Activated CD4-positive, alpha-beta T cell treated with anti-CD3 and anti-CD28 coated beads, Interleukin-2, amount 10 ng/mL, durations not matched to agents 7 days and 5 days (primary cell): ENCODE results near the gene PARN. TPM values are rescaled to one million over a fixed set of nuclear protein-coding genes. Genes with fewer than 3 reads are reported as not detected.
"Not testable (repeated sequence)": the region's sequence is repeated elsewhere in the genome, so short reads cannot be mapped to it uniquely, and the experiment has no call there.

Experiments
- CTCF ChIA-PET: fragments of 350-600 bp; sonication (Branson Sonifier 250); formaldehyde crosslinking; loops from one replicate; lab custom pipeline; 2021; ENCODE audit warnings: antibody characterized with exemption; lab: Charles Lee
- POLR2A ChIA-PET: fragments of 350-600 bp; sonication (Branson Sonifier 250); formaldehyde crosslinking; loops from one replicate; lab custom pipeline; 2021; ENCODE audit warnings: antibody characterized with exemption; lab: Charles Lee
- DNase-seq: peaks from one replicate; pipeline ENCODE4 v3.0.0-alpha.2; 2020
- H3K27ac Mint-ChIP-seq: one replicate; pipeline ENCODE4 v1.8.0; 2021; ENCODE audit warnings: mild to moderate bottlenecking, moderate library complexity, mixed read lengths
- H3K27me3 Mint-ChIP-seq: one replicate; pipeline ENCODE4 v1.8.0; 2021; ENCODE audit warnings: mixed read lengths
- H3K36me3 Mint-ChIP-seq: one replicate; pipeline ENCODE4 v1.8.0; 2021; ENCODE audit warnings: low read depth, mixed read lengths
- H3K4me1 Mint-ChIP-seq: one replicate; pipeline ENCODE4 v1.8.0; 2021; ENCODE audit warnings: mixed read lengths
- H3K4me3 Mint-ChIP-seq: one replicate; pipeline ENCODE4 v1.8.0; 2021; ENCODE audit warnings: mild to moderate bottlenecking, moderate library complexity, mixed read lengths
- H3K9me3 Mint-ChIP-seq: one replicate; pipeline ENCODE4 v1.8.0; 2021; ENCODE audit warnings: mixed read lengths
- total RNA-seq, 2 experiments: library from RNA; stranded (reverse); gene quantifications; one replicate each; pipeline ENCODE4 v1.2.3, GENCODE V29; 2021

The PARN gene
- total RNA-seq, 2 experiments from 2014 or later: 41.1 to 51.8 TPM

GRCh38 chr16:14562691-14563491, 67.2 kb downstream of the PARN start:
- H3K27ac Mint-ChIP-seq: no peak overlapping the region
- peaks cover 7% of the 10 kb centered on the region for H3K36me3 Mint-ChIP-seq
- DNase-seq: no peak
- H3K4me1 Mint-ChIP-seq: peaks cover 11% of the 10 kb centered on the region
- H3K27me3 Mint-ChIP-seq: no peaks in the 10 kb centered on the region
- no peaks in the 10 kb centered on the region for H3K9me3 Mint-ChIP-seq
- ChIA-PET CTCF (interaction anchor here (0.6 to 1.3 kb wide), 3 partner anchors 10 to 626 kb away, joined by 4 to 5 read pairs (median 4); no protein-coding TSS in a partner anchor), POLR2A (no interaction called here)
- H3K4me3 Mint-ChIP-seq: no peak overlapping the region

GRCh38 chr16:14560523-14560922, 69.5 kb downstream of the PARN start:
- ChIA-PET POLR2A (no interaction called here), CTCF (no interaction called here)
- Mint-ChIP-seq H3K36me3 (peaks cover 2% of the 10 kb centered on the region), H3K4me1 (peaks cover 11% of the 10 kb centered on the region), H3K9me3 (no peaks in the 10 kb centered on the region), H3K27me3 (no peaks in the 10 kb centered on the region), H3K27ac (no peak overlapping the region), H3K4me3 (no peak overlapping the region)
- DNase-seq: no peak

- no peak overlapping the region for H3K4me3 Mint-ChIP-seq
- peaks cover 2% of the 10 kb centered on the region for H3K36me3 Mint-ChIP-seq
- H3K9me3 Mint-ChIP-seq: no peaks in the 10 kb centered on the region
- no peaks in the 10 kb centered on the region for H3K27me3 Mint-ChIP-seq
- CTCF ChIA-PET: no interaction called here
- no peak for DNase-seq
- no peak overlapping the region for H3K27ac Mint-ChIP-seq
- H3K4me1 Mint-ChIP-seq: peaks cover 7% of the 10 kb centered on the region
- POLR2A ChIA-PET: no interaction called here
Measured at GRCh38 chr16:14559809-14560241, 70.2 kb downstream of the PARN start.

- DNase-seq: no peak
- POLR2A ChIA-PET: no interaction called here
- Mint-ChIP-seq H3K36me3 (peaks cover 12% of the 10 kb centered on the region), H3K9me3 (no peaks in the 10 kb centered on the region), H3K27ac (no peak overlapping the region), H3K4me3 (no peak overlapping the region), H3K4me1 (no peaks in the 10 kb centered on the region), H3K27me3 (no peaks in the 10 kb centered on the region)
- CTCF ChIA-PET: interaction anchor here (1.1 kb wide), 1 partner anchor 9 kb away, joined by 5 read pairs; no protein-coding TSS in a partner anchor
Measured at GRCh38 chr16:14553447-14553846, 76.6 kb downstream of the PARN start.

DNA sequence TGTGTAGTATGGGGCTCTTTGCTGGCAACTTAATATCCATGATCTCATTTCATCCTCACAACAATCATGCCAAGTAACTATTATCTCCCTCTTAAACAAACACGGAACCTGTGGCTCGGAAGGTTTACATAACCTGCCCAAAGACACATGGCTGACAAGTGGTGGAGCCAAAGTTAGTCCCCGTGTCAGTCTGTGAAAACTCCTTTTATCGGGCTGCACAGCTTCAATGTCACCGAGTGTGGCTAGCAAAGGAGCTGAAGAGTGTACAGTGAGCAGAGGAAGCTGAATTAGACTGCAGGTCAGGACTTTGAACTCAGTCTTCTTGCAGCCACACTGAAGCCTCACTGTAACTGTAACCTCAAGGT, 80.3 kb downstream of the PARN start:
- no peak for DNase-seq
- no peak overlapping the region for H3K4me3 Mint-ChIP-seq
- peaks cover 15% of the 10 kb centered on the region for H3K36me3 Mint-ChIP-seq
- no peaks in the 10 kb centered on the region for H3K27me3 Mint-ChIP-seq
- no peak overlapping the region for H3K27ac Mint-ChIP-seq
- CTCF ChIA-PET: interaction anchor here (1.3 to 2.0 kb wide), 2 partner anchors 14 to 21 kb away, joined by 3 to 4 read pairs; no protein-coding TSS in a partner anchor
- POLR2A ChIA-PET: no interaction called here
- H3K9me3 Mint-ChIP-seq: no peaks in the 10 kb centered on the region
- no peaks in the 10 kb centered on the region for H3K4me1 Mint-ChIP-seq

DNA sequence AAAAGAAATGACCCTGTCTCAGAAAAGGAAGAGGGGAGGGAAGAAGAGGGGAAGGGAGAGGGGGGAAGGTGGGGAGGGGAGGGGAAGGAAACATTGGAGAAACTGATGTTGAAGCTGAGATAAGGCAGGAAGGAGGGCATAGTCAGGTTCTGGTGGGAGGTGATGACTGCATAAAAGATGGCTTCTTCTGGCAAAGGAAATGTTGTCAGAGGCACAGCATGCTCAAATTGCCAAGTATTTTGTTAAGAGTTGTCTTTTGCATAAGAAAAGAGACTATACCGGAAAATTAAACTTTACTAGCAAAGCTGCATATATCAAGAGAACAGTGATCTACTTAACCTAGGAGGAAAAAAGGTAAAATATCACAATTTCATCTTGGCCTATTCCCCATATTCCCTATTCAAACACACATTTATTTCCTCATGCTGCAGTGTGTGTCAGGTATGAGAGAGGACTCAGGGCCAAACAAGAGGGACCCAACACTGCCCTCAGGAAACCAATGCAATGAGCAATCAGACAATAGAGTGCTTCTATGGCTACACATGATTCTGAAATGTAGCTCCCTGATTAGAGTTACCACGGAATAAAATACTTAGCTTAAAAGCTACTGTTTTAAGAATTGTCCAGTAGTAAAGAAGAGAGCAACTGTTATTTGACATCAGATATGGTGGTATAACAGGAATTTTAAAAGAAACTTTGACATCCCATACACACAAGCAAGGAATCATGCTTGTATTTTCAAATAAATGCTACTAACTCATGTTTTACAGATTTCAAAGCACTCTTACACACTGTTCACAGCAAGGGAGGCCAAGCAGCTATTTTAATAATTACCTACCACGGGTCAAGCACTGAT, 80.9 kb downstream of the PARN start:
- Mint-ChIP-seq H3K27me3 (no peaks in the 10 kb centered on the region), H3K4me1 (no peaks in the 10 kb centered on the region), H3K9me3 (no peaks in the 10 kb centered on the region), H3K27ac (no peak overlapping the region), H3K36me3 (peaks cover 17% of the 10 kb centered on the region), H3K4me3 (no peak overlapping the region)
- CTCF ChIA-PET: interaction anchor here (2.0 kb wide), 1 partner anchor 21 kb away, joined by 4 read pairs; no protein-coding TSS in a partner anchor
- POLR2A ChIA-PET: no interaction called here
- DNase-seq: no peak

DNA sequence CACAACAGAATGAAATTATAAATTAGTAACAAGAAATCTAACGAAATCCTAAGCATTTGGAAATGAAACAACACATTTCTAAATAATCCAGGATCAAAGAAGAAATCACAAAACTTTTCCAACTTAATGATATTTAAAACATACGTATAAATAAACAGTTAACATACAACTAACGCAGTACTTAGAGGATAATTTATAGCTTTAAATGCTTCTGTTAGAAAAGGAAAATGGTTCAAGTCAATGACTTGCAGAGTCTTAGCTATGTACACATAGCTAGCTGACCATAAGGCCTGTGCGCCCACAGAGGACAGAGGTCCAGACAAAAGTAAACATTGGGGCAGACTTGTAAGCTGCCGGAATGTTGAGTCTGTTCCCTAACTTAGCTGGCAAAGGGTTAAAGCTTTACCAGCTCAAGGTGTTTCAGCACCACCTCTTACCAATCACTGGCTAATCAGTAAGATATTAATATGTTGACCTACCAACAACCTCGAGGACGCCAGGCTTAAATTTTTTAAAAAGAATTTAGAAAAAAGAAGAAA, 84.6 kb downstream of the PARN start:
- peaks cover 3% of the 10 kb centered on the region for H3K9me3 Mint-ChIP-seq
- no peak overlapping the region for H3K27ac Mint-ChIP-seq
- peaks cover 33% of the 10 kb centered on the region for H3K36me3 Mint-ChIP-seq
- H3K4me3 Mint-ChIP-seq: no peak overlapping the region
- ChIA-PET POLR2A (interaction anchor here (0.6 kb wide), 1 partner anchor 34 kb away, joined by 7 read pairs; no protein-coding TSS in a partner anchor), CTCF (no interaction called here)
- no peaks in the 10 kb centered on the region for H3K27me3 Mint-ChIP-seq
- no peak for DNase-seq
- no peaks in the 10 kb centered on the region for H3K4me1 Mint-ChIP-seq

DNA sequence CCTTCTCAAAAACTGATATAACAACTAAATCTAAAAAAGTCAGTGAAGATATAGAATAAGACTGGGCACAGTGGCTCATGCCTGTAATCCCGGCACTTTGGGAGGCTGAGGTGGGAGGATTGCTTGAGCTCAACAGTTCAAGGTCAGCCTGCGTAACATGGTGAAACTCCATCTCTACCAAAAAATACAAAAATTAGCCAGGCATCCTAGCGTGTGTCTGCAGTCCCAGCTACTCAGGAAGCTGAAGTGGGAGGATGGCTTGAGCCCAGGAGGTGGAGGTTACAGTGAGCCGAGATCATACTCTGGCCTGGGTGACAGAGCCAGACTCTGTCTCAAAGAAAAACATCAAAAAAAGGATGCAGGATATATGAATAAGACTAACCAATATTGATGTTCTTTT, 85.2 kb downstream of the PARN start:
- H3K4me3 Mint-ChIP-seq, H3K27me3 Mint-ChIP-seq, H3K4me1 Mint-ChIP-seq, POLR2A ChIA-PET, H3K27ac Mint-ChIP-seq, H3K9me3 Mint-ChIP-seq, CTCF ChIA-PET, DNase-seq: not testable (repeated sequence)
- H3K36me3 Mint-ChIP-seq: peaks cover 31% of the 10 kb centered on the region

- CTCF ChIA-PET: no interaction called here
- POLR2A ChIA-PET: no interaction called here
- H3K27ac Mint-ChIP-seq: no peak overlapping the region
Measured at GRCh38 chr16:14539631-14540030, 90.4 kb downstream of the PARN start.

GRCh38 chr16:14539156-14539555, 90.9 kb downstream of the PARN start:
- DNase-seq: no peak
- CTCF ChIA-PET: no interaction called here
- POLR2A ChIA-PET: no interaction called here
- Mint-ChIP-seq H3K27ac (no peak overlapping the region), H3K27me3 (no peaks in the 10 kb centered on the region), H3K36me3 (peaks cover 26% of the 10 kb centered on the region), H3K4me1 (no peaks in the 10 kb centered on the region), H3K4me3 (no peak overlapping the region), H3K9me3 (peaks cover 3% of the 10 kb centered on the region)

More at GRCh38 chr16:14539631-14540030, 90.4 kb downstream of the PARN start:
- Mint-ChIP-seq H3K9me3 (peaks cover 3% of the 10 kb centered on the region), H3K4me3 (no peak overlapping the region), H3K4me1 (no peaks in the 10 kb centered on the region), H3K27me3 (no peaks in the 10 kb centered on the region), H3K36me3 (peaks cover 29% of the 10 kb centered on the region)
- DNase-seq: no peak

- no peaks in the 10 kb centered on the region for H3K27me3 Mint-ChIP-seq
- no peak for DNase-seq
- no peaks in the 10 kb centered on the region for H3K4me1 Mint-ChIP-seq
- CTCF ChIA-PET: interaction anchor here (1.3 kb wide), 1 partner anchor 253 kb away, joined by 3 read pairs; no protein-coding TSS in a partner anchor
- H3K9me3 Mint-ChIP-seq: peaks cover 5% of the 10 kb centered on the region
- POLR2A ChIA-PET: no interaction called here
- peak overlapping the region; percentile 9 for H3K27ac Mint-ChIP-seq
- H3K36me3 Mint-ChIP-seq: peaks cover 24% of the 10 kb centered on the region
- no peak overlapping the region for H3K4me3 Mint-ChIP-seq
Measured at GRCh38 chr16:14538604-14539003, 91.5 kb downstream of the PARN start.

GRCh38 chr16:14531613-14532012, 98.4 kb downstream of the PARN start:
- Mint-ChIP-seq H3K9me3 (peaks cover 4% of the 10 kb centered on the region), H3K4me3 (no peak overlapping the region), H3K27me3 (no peaks in the 10 kb centered on the region), H3K27ac (no peak overlapping the region), H3K36me3 (peaks cover 9% of the 10 kb centered on the region), H3K4me1 (peaks cover 5% of the 10 kb centered on the region)
- DNase-seq: no peak
- ChIA-PET POLR2A (no interaction called here), CTCF (interaction anchor here (0.7 to 1.3 kb wide), 2 partner anchors 210 to 612 kb away, joined by 3 to 5 read pairs; partner anchors contain the start of gene ERCC4)
